CD14-positive monocyte (primary cell): ENCODE results near the gene RNGTT. TPM values are rescaled to one million over a fixed set of nuclear protein-coding genes. Genes with fewer than 3 reads are reported as not detected.

ENCODE experiments used
- DNase-seq, 3 donors: peaks; one replicate each; pipeline ENCODE4 v3.0.0-alpha.2; 2011 to 2022
- H2AFZ ChIP-seq: 2 replicates; pipeline ENCODE4 v1.6.0; 2012; ENCODE audit warnings: mild to moderate bottlenecking, low read depth, low read length, inconsistent platforms; ENCODE audit not compliant: insufficient read depth, poor library complexity, severe bottlenecking
- H3K27ac ChIP-seq, 2 donors: 1 replicate in 1 of 2; 2 replicates in 1 of 2; pipeline ENCODE4 v1.5.1; 2012 to 2013; ENCODE audit warnings: low read length in 2 of 2, control low read depth in 1 of 2, inconsistent platforms in 1 of 2, low read depth in 1 of 2, mild to moderate bottlenecking in 1 of 2
- H3K27me3 ChIP-seq, 2 donors: one replicate each; pipeline versions ENCODE4 v1.6.0 to v1.6.1; 2011 to 2013; ENCODE audit warnings: low read length in 2 of 2; ENCODE audit not compliant: control insufficient read depth in 2 of 2, insufficient read depth in 2 of 2
- H3K36me3 ChIP-seq, 2 donors: replicated peaks in 1 of 2; 1 replicate in 1 of 2; 2 replicates in 1 of 2; pipeline versions ENCODE4 v1.5.1 to v1.6.1; 2012 to 2013; ENCODE audit warnings: low read length in 2 of 2, control low read depth in 1 of 2, inconsistent platforms in 1 of 2, mild to moderate bottlenecking in 1 of 2; ENCODE audit not compliant: insufficient read depth in 2 of 2, control insufficient read depth in 1 of 2
- H3K4me1 ChIP-seq, 2 donors: 1 replicate in 1 of 2; 2 replicates in 1 of 2; pipeline versions ENCODE4 v1.5.1 to v1.6.1; 2012 to 2013; ENCODE audit warnings: low read length in 2 of 2, control low read depth in 1 of 2, inconsistent platforms in 1 of 2, mild to moderate bottlenecking in 1 of 2, moderate library complexity in 1 of 2; ENCODE audit not compliant: insufficient read depth in 2 of 2, control insufficient read depth in 1 of 2
- H3K4me2 ChIP-seq: replicated peaks from 2 replicates; pipeline ENCODE3; 2012; ENCODE audit warnings: low read length, moderate library complexity, mild to moderate bottlenecking; ENCODE audit not compliant: poor library complexity, severe bottlenecking; ENCODE audit errors: extremely low read depth
- H3K4me3 ChIP-seq, 3 experiments: fragments of 200-600 bp in 1 of 3; sonication (generic) in 1 of 3; replicated peaks in 1 of 3; 1 replicate in 2 of 3; 2 replicates in 1 of 3; pipeline ENCODE4 v1.5.1; 2011 to 2013; ENCODE audit warnings: low read length in 3 of 3, mild to moderate bottlenecking in 3 of 3, control low read depth in 2 of 3, low read depth in 2 of 3, inconsistent platforms in 1 of 3, moderate library complexity in 1 of 3
- H3K79me2 ChIP-seq: 2 replicates; pipeline ENCODE4 v1.6.0; 2012; ENCODE audit warnings: mild to moderate bottlenecking, control low read depth, inconsistent platforms, low read length, moderate library complexity; ENCODE audit not compliant: insufficient read depth
- H3K9ac ChIP-seq: 2 replicates; pipeline ENCODE4 v1.6.0; 2017; ENCODE audit warnings: low read length, mild to moderate bottlenecking; ENCODE audit not compliant: insufficient read depth, poor library complexity, severe bottlenecking
- H3K9me3 ChIP-seq, 2 donors: replicated peaks in 1 of 2; 1 replicate in 1 of 2; 2 replicates in 1 of 2; pipeline versions ENCODE4 v1.5.1 to v1.6.1; 2012 to 2013; ENCODE audit warnings: low read length in 2 of 2, control low read depth in 1 of 2; ENCODE audit not compliant: control insufficient read depth in 1 of 2, insufficient read depth in 1 of 2
- H4K20me1 ChIP-seq: 2 replicates; pipeline ENCODE4 v1.6.0; 2012; ENCODE audit warnings: mild to moderate bottlenecking, low read length, control low read depth, moderate library complexity; ENCODE audit not compliant: insufficient read depth
- H3K27ac Mint-ChIP-seq, 7 donors: one replicate each; pipeline ENCODE4 v1.8.0; 2020; ENCODE audit warnings: mild to moderate bottlenecking in 7 of 7, mixed read lengths in 7 of 7, moderate library complexity in 6 of 7, inconsistent platforms in 2 of 7
- H3K27me3 Mint-ChIP-seq, 3 donors: one replicate each; pipeline ENCODE4 v1.8.0; 2021 to 2022; ENCODE audit warnings: low read depth in 3 of 3, mild to moderate bottlenecking in 3 of 3, mixed read lengths in 3 of 3, moderate library complexity in 3 of 3, inconsistent platforms in 1 of 3
- H3K36me3 Mint-ChIP-seq, 2 donors: one replicate each; pipeline ENCODE4 v1.8.0; 2020; ENCODE audit warnings: mixed read lengths in 2 of 2, inconsistent platforms in 1 of 2, mild to moderate bottlenecking in 1 of 2
- H3K4me1 Mint-ChIP-seq: one replicate; pipeline ENCODE4 v1.8.0; 2020; ENCODE audit warnings: mild to moderate bottlenecking, mixed read lengths
- H3K4me3 Mint-ChIP-seq, 2 donors: one replicate each; pipeline ENCODE4 v1.8.0; 2020; ENCODE audit warnings: mild to moderate bottlenecking in 2 of 2, mixed read lengths in 2 of 2, moderate library complexity in 1 of 2
- H3K9me3 Mint-ChIP-seq, 7 donors: one replicate each; pipeline ENCODE4 v1.8.0; 2020 to 2022; ENCODE audit warnings: mixed read lengths in 7 of 7, mild to moderate bottlenecking in 6 of 7, moderate library complexity in 6 of 7, inconsistent platforms in 2 of 7
- WGBS: methylation state at CpG from one replicate; pipeline ENCODE4 v1.1.5; 2013; ENCODE audit warnings: missing lambda C conversion rate; ENCODE audit not compliant: insufficient coverage; 5-methylcytosine and 5-hydroxymethylcytosine counted together
- intact Hi-C, 2 donors: fragments of 100-400 bp; cut with micrococcal nuclease; formaldehyde crosslinking; loops; one replicate each; pipeline versions ENCODE4 v1.15.0 to v1.15.1; 2023
- polyA plus RNA-seq, 3 donors: library from polyadenylated mRNA; depleted of rRNA in 1 of 3; unstranded in 2 of 3; stranded (reverse) in 1 of 3; fragments of 300-500 nt in 2 of 3; fragments of >200 nt in 1 of 3; fragmentation: Illumina TruSeq in 2 of 3; gene quantifications; 1 replicate in 2 of 3; 2 replicates in 1 of 3; pipeline ENCODE4 v1.2.3, GENCODE V29; 2012 to 2021
- TF ChIP-seq, protein P1 (sequence below): fragments of 200-600 bp; IDR thresholded peaks from one replicate; pipeline ENCODE4 v1.8.0; 2022; ENCODE audit warnings: antibody characterized with exemption, mild to moderate bottlenecking

Gene RNGTT
- polyA plus RNA-seq, 3 donors, result 2.3 to 8.6 (median 5.8) TPM

DNA sequence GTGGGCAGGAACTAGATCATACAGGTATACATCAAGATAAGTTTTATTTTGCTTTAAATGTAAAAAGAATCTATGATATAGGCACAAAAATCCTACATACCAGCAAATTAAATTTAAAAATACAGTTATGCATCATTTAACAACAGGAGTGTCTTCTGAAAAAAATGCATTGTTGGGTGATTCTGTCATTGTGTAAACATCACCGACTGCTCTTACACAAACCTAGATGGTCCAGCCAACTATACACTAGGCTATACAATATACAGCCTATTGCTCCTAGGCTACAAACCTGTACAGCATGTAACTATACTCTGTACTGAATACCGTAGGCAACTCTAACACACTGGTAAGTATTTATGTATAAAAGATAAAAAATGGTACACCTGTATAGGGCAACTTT is 139.4 kb downstream of the RNGTT start:
- DNase-seq, result no peak
- H3K4me3 Mint-ChIP-seq, result no peak overlapping the region
- H3K27ac Mint-ChIP-seq, result no peak overlapping the region
- intact Hi-C loops, result no loop called here
- H3K27ac ChIP-seq, result no peak overlapping the region
- peaks cover 0 to 5% of the 10 kb centered on the region in 2 donors for H3K36me3 ChIP-seq
- TF ChIP-seq, protein P1, sequence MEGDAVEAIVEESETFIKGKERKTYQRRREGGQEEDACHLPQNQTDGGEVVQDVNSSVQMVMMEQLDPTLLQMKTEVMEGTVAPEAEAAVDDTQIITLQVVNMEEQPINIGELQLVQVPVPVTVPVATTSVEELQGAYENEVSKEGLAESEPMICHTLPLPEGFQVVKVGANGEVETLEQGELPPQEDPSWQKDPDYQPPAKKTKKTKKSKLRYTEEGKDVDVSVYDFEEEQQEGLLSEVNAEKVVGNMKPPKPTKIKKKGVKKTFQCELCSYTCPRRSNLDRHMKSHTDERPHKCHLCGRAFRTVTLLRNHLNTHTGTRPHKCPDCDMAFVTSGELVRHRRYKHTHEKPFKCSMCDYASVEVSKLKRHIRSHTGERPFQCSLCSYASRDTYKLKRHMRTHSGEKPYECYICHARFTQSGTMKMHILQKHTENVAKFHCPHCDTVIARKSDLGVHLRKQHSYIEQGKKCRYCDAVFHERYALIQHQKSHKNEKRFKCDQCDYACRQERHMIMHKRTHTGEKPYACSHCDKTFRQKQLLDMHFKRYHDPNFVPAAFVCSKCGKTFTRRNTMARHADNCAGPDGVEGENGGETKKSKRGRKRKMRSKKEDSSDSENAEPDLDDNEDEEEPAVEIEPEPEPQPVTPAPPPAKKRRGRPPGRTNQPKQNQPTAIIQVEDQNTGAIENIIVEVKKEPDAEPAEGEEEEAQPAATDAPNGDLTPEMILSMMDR, result no peak
- no CpG with 5 or more reads among the region's 2 CpGs for WGBS
- H4K20me1 ChIP-seq, result no peaks in the 10 kb centered on the region
- H3K4me3 ChIP-seq, result no peak overlapping the region
- H3K9me3 Mint-ChIP-seq, result peaks cover 0 to 2% (median 0%) of the 10 kb centered on the region in 7 donors
- no peak overlapping the region for H2AFZ ChIP-seq
- H3K79me2 ChIP-seq, result no peaks in the 10 kb centered on the region
- H3K27me3 Mint-ChIP-seq, result peaks cover 0 to 3% (median 0%) of the 10 kb centered on the region in 3 donors
- no peaks in the 10 kb centered on the region for H3K27me3 ChIP-seq
- no peaks in the 10 kb centered on the region for H3K9me3 ChIP-seq
- peaks cover 12 to 28% of the 10 kb centered on the region in 2 donors for H3K36me3 Mint-ChIP-seq
- H3K4me2 ChIP-seq, result no peak overlapping the region
- H3K4me1 ChIP-seq, result no peaks in the 10 kb centered on the region
- no peak overlapping the region for H3K9ac ChIP-seq
- H3K4me1 Mint-ChIP-seq, result peaks cover 2% of the 10 kb centered on the region

DNA sequence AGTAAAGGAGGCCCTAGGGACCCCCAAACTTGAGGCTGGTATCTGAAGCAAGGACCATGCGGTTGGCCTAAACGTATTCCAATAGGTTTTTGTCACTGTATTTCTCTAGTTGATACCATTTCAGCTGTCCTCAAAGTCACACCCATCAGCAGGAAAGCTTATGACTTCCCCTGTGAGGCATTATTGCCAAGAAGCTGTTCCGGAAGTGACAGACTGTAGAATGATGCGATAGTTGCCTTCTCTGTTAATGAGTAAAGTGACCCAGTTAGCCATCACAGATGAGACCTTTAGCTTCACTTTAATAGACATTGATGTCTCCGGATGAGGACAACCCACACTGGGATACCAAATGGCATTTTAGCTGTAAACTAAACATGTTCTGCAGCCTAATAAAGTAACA is 147.9 kb downstream of the RNGTT start:
- Histone ChIP-seq H3K4me3 (no peak overlapping the region), H3K4me2 (no peak overlapping the region), H4K20me1 (no peaks in the 10 kb centered on the region), H3K4me1 (no peaks in the 10 kb centered on the region), H3K36me3 (no peaks in the 10 kb centered on the region), H3K27me3 (no peaks in the 10 kb centered on the region), H3K27ac (no peak overlapping the region), H3K9ac (no peak overlapping the region), H2AFZ (no peak overlapping the region), H3K79me2 (no peaks in the 10 kb centered on the region), H3K9me3 (peaks cover 0 to 3% of the 10 kb centered on the region in 2 donors)
- peaks cover 0 to 31% of the 10 kb centered on the region in 2 donors for H3K36me3 Mint-ChIP-seq
- TF ChIP-seq, protein P1, result no peak
- 100% methylated on average over 2 of the region's 5 CpGs for WGBS
- H3K27me3 Mint-ChIP-seq, result peaks cover 0 to 1% (median 1%) of the 10 kb centered on the region in 3 donors
- no peak for DNase-seq
- no peak overlapping the region for H3K4me3 Mint-ChIP-seq
- H3K4me1 Mint-ChIP-seq, result peaks cover 2% of the 10 kb centered on the region
- no peak overlapping the region for H3K27ac Mint-ChIP-seq
- intact Hi-C loops, result no loop called here
- peaks cover 0 to 9% (median 4%) of the 10 kb centered on the region in 7 donors for H3K9me3 Mint-ChIP-seq
